Natural killer cell (primary cell): ENCODE results near the gene SLC25A22. TPM values are rescaled to one million over a fixed set of nuclear protein-coding genes. Genes with fewer than 3 reads are reported as not detected.

Experiments used
- ATAC-seq, 3 donors: fragments of 150-1000 bp in 2 of 3; fragments of 200-7000 bp in 1 of 3; cut with Tn5 transposase; 1 replicate in 1 of 3; 2 replicates in 2 of 3; pipeline ENCODE4 v1.10.0; 2021; ENCODE audit warnings: mild to moderate bottlenecking in 2 of 3, moderate library complexity in 2 of 3
- DNase-seq, 2 donors: peaks; one replicate each; pipeline versions ENCODE4 v3.0.0 to v3.0.0-alpha.2; 2013 to 2021; ENCODE audit warnings: mixed read lengths in 1 of 2
- H3K27ac ChIP-seq: one replicate; pipeline ENCODE4 v1.5.1; 2013; ENCODE audit warnings: mild to moderate bottlenecking, low read length
- H3K27me3 ChIP-seq: one replicate; pipeline ENCODE4 v1.6.1; 2013; ENCODE audit warnings: low read length; ENCODE audit not compliant: control insufficient read depth, insufficient read depth
- H3K36me3 ChIP-seq: one replicate; pipeline ENCODE4 v1.6.1; 2013; ENCODE audit warnings: low read length; ENCODE audit not compliant: control insufficient read depth, insufficient read depth
- H3K4me1 ChIP-seq: one replicate; pipeline ENCODE4 v1.6.1; 2013; ENCODE audit warnings: low read length; ENCODE audit not compliant: control insufficient read depth, insufficient read depth
- H3K4me3 ChIP-seq: one replicate; pipeline ENCODE4 v1.5.1; 2013; ENCODE audit warnings: low read length
- H3K9me3 ChIP-seq: one replicate; pipeline ENCODE4 v1.6.1; 2013; ENCODE audit warnings: low read length; ENCODE audit not compliant: control insufficient read depth, insufficient read depth
- H3K27ac Mint-ChIP-seq, 2 donors: one replicate each; pipeline ENCODE4 v1.8.0; 2022; ENCODE audit warnings: mild to moderate bottlenecking in 2 of 2, mixed read lengths in 2 of 2, moderate library complexity in 1 of 2
- H3K27me3 Mint-ChIP-seq, 2 donors: one replicate each; pipeline ENCODE4 v1.8.0; 2022; ENCODE audit warnings: low read depth in 2 of 2, mixed read lengths in 2 of 2
- H3K36me3 Mint-ChIP-seq: one replicate; pipeline ENCODE4 v1.8.0; 2022; ENCODE audit warnings: mixed read lengths
- H3K4me1 Mint-ChIP-seq, 2 donors: one replicate each; pipeline ENCODE4 v1.8.0; 2022; ENCODE audit warnings: mixed read lengths in 2 of 2
- H3K4me3 Mint-ChIP-seq: one replicate; pipeline ENCODE4 v1.8.0; 2022; ENCODE audit warnings: mild to moderate bottlenecking, moderate library complexity, mixed read lengths
- H3K9me3 Mint-ChIP-seq, 2 donors: one replicate each; pipeline ENCODE4 v1.8.0; 2022; ENCODE audit warnings: mixed read lengths in 2 of 2
- WGBS: methylation state at CpG from one replicate; pipeline ENCODE4 v1.1.7; 2013; ENCODE audit warnings: missing lambda C conversion rate; ENCODE audit not compliant: insufficient coverage; 5-methylcytosine and 5-hydroxymethylcytosine counted together
- intact Hi-C: fragments of 100-400 bp; cut with micrococcal nuclease; formaldehyde crosslinking; loops from one replicate; pipeline ENCODE4 v1.14.2; 2022
- total RNA-seq, 4 donors: library from RNA; stranded (reverse); fragments of 120-200 nt in 1 of 4; gene quantifications; one replicate each; pipeline versions ENCODE4 v1.2.3 to v1.2.4, GENCODE V29; 2013 to 2022
- TF ChIP-seq, protein P1 (sequence below): fragments of 200-600 bp; IDR thresholded peaks from one replicate; pipeline ENCODE4 v1.8.0; 2022; ENCODE audit warnings: antibody characterized with exemption

Gene SLC25A22
- total RNA-seq, 3 donors from 2014 or later (not counting 1 experiment from before 2014, with no cell fraction given): 22.8 to 34.6 (median 31.5) TPM

DNA sequence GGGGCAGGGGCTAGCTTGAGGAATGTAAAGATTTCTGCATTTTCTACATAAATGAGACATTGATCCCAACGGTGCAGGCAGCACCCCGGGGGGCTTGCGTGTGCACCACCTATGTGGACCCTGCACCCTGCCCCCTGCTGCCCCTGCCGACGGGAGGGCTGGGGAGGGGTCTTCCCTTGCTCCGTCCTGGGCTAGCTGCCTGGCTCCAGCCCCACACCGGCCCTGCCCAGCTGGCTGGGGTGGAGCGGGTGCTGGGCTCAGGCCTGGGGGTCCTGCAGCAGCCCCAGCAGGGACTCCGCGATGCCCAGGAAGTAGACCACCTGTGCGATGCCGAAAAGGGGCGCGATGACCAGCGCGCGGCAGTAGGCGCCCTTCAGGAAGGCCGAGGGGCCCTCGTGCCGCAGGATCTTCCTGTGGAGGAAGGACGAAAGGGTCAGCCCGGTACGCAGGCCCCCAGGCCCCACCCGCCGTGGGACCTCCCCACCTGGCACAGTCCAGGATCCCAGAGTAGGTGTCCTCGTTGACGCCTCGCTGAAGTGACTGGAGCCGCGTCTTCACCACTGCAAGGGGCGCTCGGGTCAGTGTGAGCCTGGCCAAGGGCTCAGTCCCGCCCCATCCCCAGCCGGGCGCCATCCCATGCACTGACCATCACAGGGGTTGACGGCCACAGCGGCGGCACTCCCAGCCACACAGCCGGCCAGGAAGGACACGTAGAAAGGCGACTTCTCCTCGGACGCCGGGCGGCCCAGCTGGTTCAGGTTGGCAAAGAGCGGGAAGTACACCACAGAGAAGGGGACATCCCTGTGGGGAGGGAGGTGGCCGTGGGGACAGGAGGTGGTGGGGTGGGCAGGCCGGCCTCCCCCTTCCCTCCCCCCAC, 6.2 kb downstream of the SLC25A22 start:
- Histone ChIP-seq H3K36me3 (peaks cover 24% of the 10 kb centered on the region), H3K4me1 (peaks cover 41% of the 10 kb centered on the region), H3K4me3 (no peak overlapping the region), H3K9me3 (no peaks in the 10 kb centered on the region), H3K27me3 (peaks cover 8% of the 10 kb centered on the region), H3K27ac (no peak overlapping the region)
- DNase-seq: no peak
- peaks cover 0 to 12% of the 10 kb centered on the region in 2 donors for H3K4me1 Mint-ChIP-seq
- TF ChIP-seq, protein P1, sequence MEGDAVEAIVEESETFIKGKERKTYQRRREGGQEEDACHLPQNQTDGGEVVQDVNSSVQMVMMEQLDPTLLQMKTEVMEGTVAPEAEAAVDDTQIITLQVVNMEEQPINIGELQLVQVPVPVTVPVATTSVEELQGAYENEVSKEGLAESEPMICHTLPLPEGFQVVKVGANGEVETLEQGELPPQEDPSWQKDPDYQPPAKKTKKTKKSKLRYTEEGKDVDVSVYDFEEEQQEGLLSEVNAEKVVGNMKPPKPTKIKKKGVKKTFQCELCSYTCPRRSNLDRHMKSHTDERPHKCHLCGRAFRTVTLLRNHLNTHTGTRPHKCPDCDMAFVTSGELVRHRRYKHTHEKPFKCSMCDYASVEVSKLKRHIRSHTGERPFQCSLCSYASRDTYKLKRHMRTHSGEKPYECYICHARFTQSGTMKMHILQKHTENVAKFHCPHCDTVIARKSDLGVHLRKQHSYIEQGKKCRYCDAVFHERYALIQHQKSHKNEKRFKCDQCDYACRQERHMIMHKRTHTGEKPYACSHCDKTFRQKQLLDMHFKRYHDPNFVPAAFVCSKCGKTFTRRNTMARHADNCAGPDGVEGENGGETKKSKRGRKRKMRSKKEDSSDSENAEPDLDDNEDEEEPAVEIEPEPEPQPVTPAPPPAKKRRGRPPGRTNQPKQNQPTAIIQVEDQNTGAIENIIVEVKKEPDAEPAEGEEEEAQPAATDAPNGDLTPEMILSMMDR: no peak
- no peaks in the 10 kb centered on the region for H3K27me3 Mint-ChIP-seq
- H3K27ac Mint-ChIP-seq: no peak overlapping the region
- WGBS: 97% methylated on average over 47 of the region's 49 CpGs
- no peak for ATAC-seq
- intact Hi-C loops: no loop called here
- H3K36me3 Mint-ChIP-seq: no peaks in the 10 kb centered on the region
- H3K4me3 Mint-ChIP-seq: no peak overlapping the region
- H3K9me3 Mint-ChIP-seq: no peaks in the 10 kb centered on the region

DNA sequence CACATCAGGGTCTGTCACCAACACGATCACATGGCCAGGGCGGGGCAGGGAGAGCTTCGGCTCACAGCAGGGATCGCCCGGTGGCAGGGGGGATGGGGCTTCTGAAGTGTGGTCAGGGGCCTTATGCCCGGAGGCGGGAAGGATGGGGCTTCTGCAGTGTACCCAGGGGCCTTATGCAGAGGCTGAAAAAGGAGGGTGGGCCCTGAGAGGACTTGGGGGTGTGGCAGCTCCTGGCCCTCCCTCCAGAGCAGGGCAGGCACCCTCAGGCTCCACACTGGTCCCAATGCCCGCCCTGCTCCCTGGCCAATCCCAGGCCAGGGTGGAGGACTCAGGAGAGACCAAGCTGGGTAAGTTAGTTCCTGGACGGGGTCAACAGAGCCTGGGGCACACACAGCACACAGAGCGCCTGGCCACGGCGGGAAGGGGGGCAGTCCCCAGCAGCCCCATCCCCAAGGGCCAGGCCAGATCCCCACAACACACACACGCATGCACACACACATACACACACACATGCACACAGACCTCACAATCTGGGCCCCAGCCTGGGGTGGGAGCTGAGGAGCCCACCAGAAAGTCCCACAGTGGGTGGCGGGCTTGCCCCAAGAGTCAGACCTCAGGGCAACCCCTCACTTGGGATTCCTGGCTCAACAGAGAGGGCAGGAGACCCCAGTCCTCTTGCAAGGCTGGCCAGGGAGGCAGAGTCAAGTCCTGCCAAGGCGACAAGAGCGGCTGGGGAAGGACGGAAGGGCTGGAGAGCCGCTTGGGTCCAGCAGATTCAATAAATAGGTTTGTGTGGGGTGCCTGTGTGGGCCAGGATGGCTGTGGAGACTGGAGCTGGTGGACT, 7.1 kb downstream of the SLC25A22 start:
- TF ChIP-seq, protein P1: no peak
- H3K36me3 Mint-ChIP-seq: no peaks in the 10 kb centered on the region
- Histone ChIP-seq H3K27me3 (peaks cover 8% of the 10 kb centered on the region), H3K4me3 (no peak overlapping the region), H3K27ac (no peak overlapping the region), H3K9me3 (no peaks in the 10 kb centered on the region), H3K4me1 (peaks cover 32% of the 10 kb centered on the region), H3K36me3 (peaks cover 24% of the 10 kb centered on the region)
- no peak overlapping the region for H3K4me3 Mint-ChIP-seq
- H3K27me3 Mint-ChIP-seq: no peaks in the 10 kb centered on the region
- H3K4me1 Mint-ChIP-seq: peaks cover 0 to 4% of the 10 kb centered on the region in 2 donors
- 90% methylated on average over 18 of the region's 18 CpGs for WGBS
- H3K27ac Mint-ChIP-seq: no peak overlapping the region
- DNase-seq: no peak
- intact Hi-C loops: no loop called here
- no peaks in the 10 kb centered on the region for H3K9me3 Mint-ChIP-seq
- no peak for ATAC-seq

DNA sequence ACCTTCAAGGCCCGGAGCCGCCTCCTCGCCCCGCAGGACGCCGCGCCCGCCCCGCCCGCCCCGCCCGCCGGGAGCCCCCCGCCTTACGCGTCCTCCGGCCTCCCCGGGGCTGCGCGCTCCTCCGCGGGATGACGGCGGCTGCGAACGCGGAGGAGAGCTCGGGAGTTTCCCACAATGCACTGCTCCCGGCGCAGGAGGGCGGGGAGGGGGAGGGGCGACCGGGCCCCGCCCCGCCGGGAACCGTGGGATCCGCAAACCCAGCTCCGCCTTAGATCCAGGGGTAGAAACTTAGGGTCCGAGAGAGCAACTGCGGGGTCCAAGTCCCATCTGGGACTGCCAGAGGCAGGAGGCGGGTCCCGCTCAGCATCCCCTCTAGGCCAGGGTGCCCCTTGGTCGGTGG, 8.1 kb downstream of the SLC25A22 start, which contains the start of gene CEND1:
Gene CEND1 (minus strand): TSS at position 148 of the 400 bp plus-strand sequence. CDS start 1,514 bp downstream, outside the sequence.
- TF ChIP-seq, protein P1: no peak
- no peaks in the 10 kb centered on the region for H3K27me3 Mint-ChIP-seq
- no peak within 1 kb of the TSS for H3K4me3 Mint-ChIP-seq
- H3K9me3 ChIP-seq: no peaks in the 10 kb centered on the region
- peaks cover 8% of the 10 kb centered on the region for H3K27me3 ChIP-seq
- H3K27ac ChIP-seq: no peak within 1 kb of the TSS
- peak in 2 of 3 donors; percentile 31 to 52 for ATAC-seq
- intact Hi-C loops: no loop called here
- WGBS: 9% methylated on average over 44 of the region's 44 CpGs
- no peaks in the 10 kb centered on the region for H3K36me3 Mint-ChIP-seq
- peaks cover 22% of the 10 kb centered on the region for H3K4me1 ChIP-seq
- no peak within 1 kb of the TSS for H3K27ac Mint-ChIP-seq
- peaks cover 24% of the 10 kb centered on the region for H3K36me3 ChIP-seq
- peaks cover 0 to 6% of the 10 kb centered on the region in 2 donors for H3K4me1 Mint-ChIP-seq
- no peaks in the 10 kb centered on the region for H3K9me3 Mint-ChIP-seq
- DNase-seq: peak in 1 of 2 donors; percentile 67
- no peak within 1 kb of the TSS for H3K4me3 ChIP-seq
